GM10266 (cell line): ENCODE measurements around the gene PMF1.

Experiments used
- DNase-seq: peaks from one replicate; pipeline ENCODE4 v3.0.0; 2012; ENCODE audit errors: extremely low spot score
- TF ChIP-seq, protein P1 (sequence below): IDR thresholded peaks from 2 replicates; pipeline ENCODE4 v1.5.1; 2012; ENCODE audit warnings: mild to moderate bottlenecking, low read depth; ENCODE audit not compliant: control insufficient read depth, insufficient read depth; ENCODE audit errors: missing control alignments

Gene PMF1

DNA sequence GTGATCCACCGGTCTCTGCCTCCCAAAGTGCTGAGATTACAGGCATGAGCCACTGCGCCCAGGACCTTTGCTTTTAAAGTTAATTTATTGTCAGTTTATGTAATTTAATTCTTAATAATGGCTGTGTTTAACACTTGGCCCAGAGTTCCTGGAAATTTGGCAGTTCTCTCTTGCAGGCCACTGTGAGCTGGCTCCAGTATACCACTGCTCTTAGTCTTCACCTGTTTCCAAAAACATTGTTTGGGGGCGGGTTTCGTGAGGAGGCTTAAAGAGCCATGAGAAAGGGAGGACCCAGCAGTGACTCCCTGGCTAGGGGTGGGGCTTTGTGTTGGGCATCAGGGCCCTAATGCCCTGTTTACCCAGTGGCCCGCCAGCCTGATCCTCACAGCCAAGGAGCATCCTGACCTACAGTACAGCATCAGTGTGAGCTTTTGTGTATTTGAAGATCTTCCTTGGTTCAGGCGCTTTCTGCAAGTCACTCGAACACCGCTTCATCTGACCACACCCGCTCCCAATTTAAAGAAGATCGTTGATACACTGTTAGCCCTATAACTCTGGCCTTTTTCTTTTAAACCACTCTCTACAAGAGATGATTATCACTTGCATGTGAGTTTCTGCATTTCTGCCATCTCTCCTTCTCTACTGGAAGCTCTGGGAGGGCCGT, 17.1 kb downstream of the PMF1 start:
- TF ChIP-seq, protein P1, sequence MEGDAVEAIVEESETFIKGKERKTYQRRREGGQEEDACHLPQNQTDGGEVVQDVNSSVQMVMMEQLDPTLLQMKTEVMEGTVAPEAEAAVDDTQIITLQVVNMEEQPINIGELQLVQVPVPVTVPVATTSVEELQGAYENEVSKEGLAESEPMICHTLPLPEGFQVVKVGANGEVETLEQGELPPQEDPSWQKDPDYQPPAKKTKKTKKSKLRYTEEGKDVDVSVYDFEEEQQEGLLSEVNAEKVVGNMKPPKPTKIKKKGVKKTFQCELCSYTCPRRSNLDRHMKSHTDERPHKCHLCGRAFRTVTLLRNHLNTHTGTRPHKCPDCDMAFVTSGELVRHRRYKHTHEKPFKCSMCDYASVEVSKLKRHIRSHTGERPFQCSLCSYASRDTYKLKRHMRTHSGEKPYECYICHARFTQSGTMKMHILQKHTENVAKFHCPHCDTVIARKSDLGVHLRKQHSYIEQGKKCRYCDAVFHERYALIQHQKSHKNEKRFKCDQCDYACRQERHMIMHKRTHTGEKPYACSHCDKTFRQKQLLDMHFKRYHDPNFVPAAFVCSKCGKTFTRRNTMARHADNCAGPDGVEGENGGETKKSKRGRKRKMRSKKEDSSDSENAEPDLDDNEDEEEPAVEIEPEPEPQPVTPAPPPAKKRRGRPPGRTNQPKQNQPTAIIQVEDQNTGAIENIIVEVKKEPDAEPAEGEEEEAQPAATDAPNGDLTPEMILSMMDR, result no peak
- no peak for DNase-seq

DNA sequence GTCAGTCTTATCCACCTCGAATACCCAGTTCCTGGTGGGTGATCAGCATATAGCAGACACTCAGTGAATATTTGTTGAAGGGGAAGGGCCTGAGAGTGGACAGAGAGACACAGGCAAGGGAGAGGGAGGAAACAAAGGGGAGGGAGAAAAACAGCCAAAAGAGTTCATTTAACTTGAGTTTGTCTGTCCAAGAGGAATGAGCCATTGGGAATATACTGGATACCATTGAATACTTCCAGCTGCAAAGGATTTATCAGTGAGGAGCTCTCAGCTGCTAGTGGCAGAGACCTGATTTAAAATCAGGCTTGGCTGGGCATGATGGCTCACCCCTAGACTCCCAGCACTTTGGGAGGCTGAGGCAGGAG, 17.6 kb downstream of the PMF1 start:
- TF ChIP-seq, protein P1, result no peak

DNA sequence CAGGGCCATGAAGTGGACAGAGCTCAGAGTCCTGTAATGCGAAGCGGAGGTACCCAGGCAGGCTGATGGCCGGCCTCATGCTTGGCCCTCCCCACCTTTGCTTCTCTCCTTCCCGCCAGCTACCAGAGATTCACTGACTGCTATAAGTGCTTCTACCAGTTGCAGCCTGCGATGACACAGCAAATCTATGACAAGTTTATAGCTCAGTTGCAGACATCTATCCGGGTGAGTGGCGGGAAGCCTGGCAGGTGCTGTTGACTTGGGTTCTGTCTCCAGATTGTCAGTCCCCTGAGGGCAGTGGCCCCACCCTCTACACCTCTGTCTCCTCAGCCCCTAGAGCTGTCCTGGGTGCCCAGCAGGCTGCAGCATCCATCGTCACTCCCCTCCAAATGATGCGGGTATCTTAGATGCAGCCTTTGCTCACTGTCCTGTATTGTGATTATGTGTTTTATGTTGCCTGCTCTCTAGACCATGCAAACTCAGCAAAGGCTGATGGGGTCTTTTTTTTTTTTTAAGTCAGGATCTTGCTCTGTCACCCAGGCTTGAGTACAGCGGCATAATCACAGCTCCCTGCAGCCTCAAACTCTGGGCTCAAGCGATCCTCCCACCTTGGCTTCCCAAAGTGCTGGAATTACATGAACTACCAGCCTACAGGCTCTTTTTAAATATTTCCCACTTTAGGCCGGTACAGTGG, 19.5 kb downstream of the PMF1 start:
- no peak for DNase-seq
- TF ChIP-seq, protein P1, result no peak

More for the DNA sequence above, 17.6 kb downstream of the PMF1 start:
- no peak for DNase-seq

DNA sequence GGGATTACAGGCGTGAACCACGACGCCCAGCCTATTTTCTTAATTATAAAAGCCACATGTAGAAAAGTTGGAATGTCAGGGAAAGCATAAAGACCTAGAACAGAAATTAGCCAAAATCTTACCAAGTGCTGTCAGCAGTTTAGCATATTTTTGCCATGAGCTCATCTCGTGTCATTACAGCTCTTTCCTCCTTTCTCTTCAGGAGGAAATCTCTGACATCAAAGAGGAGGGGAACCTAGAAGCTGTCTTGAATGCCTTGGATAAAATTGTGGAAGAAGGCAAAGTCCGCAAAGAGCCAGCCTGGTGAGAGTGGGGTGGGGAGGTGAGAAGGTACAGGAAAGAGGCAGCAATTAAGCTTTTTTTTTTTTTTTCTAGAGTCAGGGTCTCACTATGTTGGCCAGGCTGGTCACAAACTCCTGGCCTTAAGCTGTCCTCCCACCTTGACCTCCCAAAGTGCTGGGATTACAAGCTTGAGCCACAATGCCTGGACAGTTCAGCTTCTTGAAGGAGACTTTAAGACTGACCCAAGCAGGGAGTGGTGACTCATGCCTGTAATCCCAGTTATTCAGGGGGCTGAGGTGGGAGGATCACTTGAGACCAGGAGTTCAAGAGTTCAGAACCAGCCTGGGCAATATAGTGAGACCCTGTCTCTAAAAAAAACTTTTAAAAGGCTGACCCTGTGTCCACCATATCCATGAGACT, 20.8 kb downstream of the PMF1 start:
- TF ChIP-seq, protein P1, result no peak
- DNase-seq, result no peak

DNA sequence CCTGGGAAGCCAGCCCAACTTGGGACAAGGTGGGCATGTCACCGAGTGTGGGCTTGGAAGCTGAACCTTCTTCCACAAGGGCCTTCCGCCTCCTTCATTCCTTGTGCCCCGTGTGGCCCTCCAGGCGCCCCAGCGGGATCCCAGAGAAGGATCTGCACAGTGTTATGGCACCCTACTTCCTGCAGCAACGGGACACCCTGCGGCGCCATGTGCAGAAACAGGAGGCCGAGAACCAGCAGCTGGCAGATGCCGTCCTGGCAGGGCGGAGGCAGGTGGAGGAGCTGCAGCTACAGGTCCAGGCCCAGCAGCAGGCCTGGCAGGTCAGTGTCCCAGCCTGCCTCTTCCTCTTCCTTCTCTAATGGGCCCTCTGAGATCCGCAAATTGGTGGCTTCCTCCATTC, 23.4 kb downstream of the PMF1 start:
- TF ChIP-seq, protein P1, result no peak
- DNase-seq, result no peak

DNA sequence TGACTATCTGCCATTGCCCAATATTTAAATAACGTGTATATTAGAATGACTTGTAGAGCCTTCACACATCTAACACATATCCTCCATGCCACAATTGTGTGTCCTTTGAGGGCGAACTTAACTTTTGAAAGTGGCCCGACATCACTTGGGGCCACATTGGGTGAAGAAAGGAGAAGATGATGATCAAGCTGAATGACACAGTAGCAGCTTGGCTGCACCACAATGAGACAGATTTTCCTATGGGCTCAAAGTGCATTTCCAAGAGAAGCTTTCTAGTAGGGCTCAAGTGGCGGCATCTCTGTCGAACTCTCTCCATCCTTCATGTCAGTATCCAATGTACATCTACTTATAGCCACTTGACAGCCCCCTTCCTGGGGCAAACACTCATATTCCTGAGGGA, 25.4 kb downstream of the PMF1 start:
- TF ChIP-seq, protein P1, result no peak
- no peak for DNase-seq
